GM19455 (cell line): ENCODE data around the gene AKAP9.
"Not testable (repeated sequence)": the region's sequence is repeated elsewhere in the genome, so short reads cannot be mapped to it uniquely, and the experiment has no call there.

ENCODE experiments used
- ATAC-seq: cut with Tn5 transposase; IDR thresholded peaks from one replicate; pipeline ENCODE4 v1.9.1; 2021; ENCODE audit not compliant: unreplicated experiment

Gene AKAP9

DNA sequence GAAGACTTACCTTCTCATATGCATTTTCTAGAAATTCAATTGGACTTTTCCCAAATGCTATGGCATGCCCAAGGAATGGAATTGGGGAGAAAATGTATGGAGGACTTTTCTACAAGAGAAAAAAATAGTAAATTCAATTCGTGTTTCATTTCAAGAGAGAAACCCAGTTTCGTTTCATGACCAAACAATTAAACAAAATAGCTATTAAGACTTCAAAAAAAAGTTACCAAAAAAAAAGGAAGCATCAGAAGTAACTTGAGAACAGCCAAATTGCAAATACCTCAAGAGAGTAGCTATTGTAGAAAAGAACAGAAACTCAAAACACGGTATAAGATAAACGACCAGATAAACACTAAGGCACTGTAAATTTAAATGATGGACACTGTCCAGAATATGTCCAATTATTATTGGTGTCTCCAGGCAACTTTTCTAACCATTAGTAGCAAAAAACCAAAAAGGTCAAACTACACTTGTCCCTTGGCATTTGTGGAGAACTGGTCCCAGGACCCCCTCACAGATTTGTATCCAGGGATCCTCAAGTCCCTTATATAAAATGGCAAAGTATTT is 191.2 kb downstream of the AKAP9 start:
- ATAC-seq, result no peak

DNA sequence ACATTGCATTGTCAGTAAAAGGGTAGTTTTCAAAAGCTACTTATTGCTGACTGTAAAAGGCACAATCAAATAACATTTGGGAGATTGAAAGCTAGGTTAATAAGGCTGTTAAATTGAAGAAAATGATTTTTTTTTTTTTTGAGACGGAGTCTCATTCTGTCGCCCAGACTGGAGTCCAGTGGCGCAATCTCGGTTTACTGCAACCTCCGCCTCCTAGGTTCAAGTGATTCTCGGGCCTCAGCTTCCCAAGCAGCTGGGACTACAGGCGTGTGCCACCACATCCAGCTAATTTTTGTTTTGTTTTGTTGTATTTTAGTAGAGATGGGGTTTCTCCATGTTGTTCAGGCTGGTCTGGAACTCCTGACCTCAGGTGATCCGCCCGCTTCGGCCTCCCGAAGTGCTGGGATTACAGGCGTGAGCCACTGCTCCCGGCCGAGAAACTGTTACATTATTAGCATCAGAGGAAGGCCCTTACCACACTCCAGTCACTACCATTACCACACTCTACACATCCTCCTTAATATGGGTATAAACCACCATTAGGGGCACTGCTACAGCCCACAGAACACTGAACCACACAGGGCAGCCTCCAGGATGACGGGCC is 192.6 kb downstream of the AKAP9 start:
- ATAC-seq, result peak; percentile 21

DNA sequence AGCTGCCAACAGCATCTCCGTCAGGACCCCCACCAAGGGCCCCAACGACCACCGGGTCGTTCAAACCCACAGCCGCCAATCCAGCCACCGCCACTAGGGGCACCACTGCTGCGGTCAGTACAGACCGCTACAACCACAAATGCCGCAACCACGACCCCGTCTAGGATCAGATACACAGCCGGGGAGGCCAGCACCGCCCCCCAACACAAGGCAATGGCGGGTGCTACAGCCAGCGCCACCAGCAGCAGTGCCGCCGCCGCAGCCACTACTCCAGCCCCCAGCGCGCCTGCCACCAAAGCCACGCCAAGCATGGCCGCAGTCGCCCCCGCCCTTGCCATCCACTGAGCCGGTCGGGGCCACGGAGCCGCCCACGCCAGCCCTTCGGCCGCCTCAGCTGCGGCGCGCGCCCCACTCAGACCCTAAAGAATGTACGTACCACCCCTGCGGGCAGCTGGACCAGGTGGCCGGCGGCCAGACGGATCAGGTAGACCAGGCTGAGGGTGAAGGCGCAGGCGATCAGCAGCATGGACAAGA is 193.1 kb downstream of the AKAP9 start:
- ATAC-seq, result peak; percentile 35

DNA sequence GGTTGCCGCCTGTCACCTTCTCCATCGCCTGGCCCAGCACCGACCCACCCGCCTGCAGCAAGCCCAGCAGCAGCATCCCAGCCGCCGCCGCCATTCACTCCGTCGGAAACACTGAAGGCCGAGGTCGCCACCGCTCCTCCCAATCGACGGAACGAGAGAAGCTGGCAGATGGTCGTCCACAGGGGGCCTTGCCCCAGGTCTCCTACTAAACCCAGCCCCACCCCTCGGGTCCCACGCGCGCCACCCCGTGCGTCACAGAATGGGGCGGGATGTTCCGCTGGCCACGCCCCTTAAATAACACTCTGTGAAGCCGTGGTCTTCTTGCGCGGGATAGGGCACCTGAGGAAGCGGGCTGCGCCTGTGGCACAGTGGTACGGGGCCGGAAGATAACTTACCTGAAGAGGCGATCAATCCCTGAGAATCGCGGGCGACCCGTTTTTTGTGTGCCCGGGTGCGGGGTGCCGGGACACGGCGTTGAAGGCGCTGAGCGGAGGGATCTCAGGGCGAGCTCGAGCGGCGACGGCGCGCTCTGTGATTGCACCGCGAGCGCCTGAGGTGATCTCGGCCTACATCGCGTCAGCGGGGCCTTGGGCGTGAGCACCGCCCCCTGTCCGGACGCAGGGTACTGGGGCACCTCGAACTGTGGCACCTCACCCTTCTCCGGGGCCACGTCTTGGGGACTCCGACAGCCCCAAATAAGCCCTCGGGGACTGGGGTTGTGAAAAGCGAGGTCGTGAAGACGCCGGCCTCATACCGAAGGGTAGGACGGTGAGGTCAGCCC is 193.8 kb downstream of the AKAP9 start, which contains the start of gene CYP51A1:
Gene CYP51A1, minus strand, starts transcription at position 207 of the 781 bp plus-strand sequence. Its CDS starts 113 bp downstream, at position 94.
- ATAC-seq, result peak; percentile 87

DNA sequence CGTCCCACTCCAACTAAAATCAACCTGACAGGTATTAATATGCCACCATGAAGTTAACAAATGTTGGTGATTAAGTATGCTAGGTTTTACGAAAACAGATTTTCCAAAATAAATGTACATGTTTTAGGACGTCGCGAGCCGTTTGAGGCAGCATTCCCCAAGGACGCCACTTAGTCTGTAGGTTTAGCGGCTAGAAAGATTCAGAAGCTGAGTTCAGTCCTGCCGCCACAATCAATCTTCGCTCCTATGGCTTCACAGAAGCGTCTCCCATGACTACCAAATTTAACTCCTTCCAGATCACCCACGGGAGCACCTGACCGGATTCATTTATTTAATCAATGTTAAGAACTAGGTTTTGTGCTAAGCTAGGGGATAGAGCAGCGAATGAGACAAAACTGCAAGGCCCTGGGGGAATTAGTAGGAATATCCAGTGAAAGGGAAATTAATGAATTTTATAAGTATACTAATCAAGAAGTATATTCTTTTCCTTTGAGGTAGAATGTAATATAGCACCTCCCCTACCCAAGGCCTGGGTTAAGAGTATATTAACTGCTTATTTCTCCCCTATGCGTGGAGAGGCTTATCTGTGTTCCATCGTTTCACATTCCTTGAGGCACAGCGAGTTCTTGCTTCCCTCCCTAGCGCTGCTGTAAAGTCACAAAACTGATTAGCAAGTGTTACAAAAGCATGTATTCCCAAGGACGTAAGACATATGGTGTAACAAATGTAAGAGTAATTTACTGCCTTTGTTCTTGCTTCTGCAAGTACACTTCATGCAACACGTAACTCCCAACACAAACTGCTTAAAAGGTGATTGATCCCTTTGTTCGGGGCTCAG is 194.6 kb downstream of the AKAP9 start:
- ATAC-seq, result no peak

DNA sequence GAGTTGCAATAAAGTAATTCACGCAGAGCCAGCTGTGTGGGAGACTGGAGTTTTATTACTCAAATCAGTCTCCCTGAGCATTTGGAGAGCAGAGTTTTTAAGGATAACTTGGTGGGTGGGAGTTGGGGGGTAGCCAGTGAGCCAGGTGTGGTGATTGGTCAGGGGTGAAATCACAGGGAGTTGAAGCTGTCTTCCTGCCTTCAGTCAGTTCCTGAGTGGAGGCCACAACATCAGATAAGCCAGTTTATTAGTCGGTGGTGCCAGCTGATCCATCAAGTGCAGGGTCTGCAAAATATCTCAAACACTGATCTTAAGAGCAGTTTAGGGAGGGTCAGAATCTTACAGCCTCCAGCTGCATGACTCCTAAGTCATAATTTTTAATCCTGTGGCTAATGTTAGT is 196.9 kb downstream of the AKAP9 start:
- ATAC-seq, result no peak

DNA sequence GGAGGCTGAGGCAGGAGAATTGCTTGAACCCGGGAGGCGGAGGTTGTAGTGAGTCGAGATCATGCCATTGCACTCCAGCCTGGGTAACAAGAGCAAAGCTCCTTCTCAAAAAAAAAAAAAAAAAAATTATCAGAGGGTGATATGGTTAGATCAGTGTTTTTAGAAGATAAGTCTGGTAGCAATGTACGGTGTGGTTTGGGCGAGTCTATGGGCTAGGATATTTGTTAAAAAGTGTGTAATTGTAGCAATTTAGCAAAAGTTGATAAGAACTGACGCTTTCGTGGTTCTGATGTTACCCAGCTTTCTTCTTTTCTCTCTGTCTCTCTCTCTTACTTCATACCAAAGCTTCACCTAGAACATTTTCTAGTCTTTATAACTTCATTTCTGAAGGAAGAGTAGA is 200.5 kb downstream of the AKAP9 start:
- ATAC-seq, result no peak

DNA sequence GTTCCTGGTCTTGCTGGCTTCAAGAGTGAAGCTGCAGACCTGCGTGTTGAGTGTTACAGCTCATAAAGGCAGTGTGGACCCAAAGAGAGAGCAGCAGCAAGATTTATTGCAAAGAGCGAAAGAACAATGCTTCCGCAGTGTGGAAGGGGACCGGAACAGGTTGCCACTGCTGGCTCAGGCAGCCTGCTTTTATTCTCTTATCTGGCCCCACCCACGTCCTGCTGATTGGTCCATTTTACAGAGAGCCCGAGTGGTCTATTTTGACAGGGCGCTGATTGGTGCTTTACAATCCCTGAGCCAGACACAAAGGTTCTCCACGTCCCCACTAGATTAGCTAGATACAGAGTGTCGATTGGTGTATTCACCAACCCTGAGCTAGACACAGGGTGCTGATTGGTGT is 202.1 kb downstream of the AKAP9 start:
- ATAC-seq, result not testable (repeated sequence)

DNA sequence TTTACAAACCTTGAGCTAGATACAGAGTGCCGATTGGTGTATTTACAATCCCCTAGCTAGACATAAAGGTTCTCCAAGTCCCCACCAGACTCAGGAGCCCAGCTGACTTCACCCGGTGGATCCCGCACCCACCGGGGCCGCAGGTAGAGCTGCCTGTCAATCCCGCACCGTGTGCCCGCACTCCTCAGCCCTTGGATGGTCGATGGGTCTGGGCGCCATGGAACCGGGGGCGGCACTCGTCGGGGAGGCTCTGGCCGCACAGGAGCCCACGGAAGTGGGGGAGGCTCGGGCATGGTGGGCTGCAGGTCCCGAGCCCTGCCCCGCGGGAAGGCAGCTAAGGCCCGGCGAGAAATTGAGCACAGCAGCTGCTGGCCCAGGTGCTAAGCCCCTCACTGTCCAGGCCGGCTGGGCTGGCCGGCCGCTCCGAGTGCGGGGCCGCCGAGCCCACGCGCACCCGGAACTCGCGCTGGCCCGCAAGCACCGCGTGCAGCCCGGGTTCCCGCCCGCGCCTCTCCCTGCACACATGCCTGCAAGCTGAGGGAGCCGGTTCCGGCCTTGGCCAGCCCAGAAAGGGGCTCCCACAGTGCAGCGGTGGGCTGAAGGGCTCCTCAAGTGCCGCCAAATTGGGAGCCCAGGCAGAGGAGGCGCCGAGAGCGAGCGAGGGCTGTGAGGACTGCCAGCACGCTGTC is 202.7 kb downstream of the AKAP9 start:
- not testable (repeated sequence) for ATAC-seq

DNA sequence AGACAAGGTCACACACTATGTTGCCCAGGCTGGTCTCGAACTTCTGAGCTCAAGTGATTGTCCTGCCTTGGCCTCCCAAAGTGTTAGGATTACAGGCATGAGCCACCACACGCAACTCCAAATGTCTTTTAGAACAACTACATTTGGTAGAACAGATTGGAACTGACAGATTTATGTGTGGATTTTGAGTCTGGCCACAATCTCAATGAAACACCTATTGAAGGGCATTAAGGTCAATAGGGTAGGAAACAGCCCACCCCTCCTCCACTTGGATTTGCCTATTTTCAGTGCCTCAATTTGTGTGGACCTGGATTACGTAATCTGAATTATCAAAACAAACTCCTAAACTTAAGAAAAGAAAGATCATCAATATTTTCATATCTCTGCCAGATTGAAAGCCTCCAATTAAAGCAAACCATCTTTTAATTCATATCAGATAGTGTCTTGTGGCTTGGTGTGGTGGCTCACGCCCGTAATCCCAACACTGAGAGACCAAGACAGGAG is 209.1 kb downstream of the AKAP9 start:
- no peak for ATAC-seq

DNA sequence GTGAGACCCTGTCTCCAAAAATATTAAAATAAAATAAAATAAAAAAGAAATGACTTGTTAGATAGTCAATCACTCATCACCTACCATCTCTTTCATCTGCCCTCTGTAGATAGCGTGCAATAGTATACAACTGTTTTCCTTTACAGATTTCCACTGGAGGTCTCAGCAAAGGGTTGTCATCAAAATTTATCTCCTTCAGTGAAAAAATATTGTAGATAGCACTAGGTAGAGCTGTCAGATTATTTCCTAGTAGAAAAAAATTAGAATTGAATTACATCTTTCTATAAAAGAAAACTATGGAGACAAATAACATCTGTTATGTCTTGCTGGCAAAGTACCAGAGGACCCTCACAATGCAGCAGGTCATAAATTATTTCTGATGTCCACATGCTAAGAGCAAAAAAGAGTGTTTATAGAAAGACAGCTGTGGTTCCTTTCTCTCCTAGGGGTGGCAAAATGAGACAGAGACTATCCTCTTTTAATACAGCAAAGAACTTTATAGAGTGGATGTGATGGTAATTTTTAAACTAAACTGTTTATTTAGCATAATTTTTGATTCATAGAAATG is 209.9 kb downstream of the AKAP9 start:
- no peak for ATAC-seq

DNA sequence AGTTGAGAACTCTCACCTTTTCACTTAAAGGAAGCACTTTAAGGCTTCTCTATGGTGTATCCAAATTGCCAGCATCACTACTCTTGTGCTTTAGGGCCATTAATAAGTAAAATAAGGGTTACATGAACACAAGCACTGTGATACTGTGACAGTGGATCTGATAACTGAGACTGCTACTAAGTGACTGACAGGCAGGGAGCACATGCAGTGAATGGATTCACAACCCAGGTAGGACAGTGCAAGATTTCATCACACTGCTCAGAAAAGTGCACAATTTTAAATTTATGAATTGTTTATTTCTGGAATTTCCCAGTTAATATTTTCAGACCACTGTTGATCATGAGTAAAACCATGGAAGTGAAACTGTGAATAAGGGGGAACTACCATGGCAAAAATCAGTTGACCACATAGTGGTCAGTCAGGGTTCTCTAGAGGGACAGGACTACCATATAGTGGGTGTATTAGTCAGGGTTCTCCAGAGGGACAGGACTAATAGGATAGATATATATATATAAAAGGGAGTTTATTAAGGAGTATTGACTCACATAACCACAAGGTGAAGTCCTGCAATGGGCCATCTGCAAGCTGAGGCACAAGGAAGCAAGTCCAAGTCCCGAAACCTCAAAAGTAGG is 214.6 kb downstream of the AKAP9 start:
- ATAC-seq, result no peak

DNA sequence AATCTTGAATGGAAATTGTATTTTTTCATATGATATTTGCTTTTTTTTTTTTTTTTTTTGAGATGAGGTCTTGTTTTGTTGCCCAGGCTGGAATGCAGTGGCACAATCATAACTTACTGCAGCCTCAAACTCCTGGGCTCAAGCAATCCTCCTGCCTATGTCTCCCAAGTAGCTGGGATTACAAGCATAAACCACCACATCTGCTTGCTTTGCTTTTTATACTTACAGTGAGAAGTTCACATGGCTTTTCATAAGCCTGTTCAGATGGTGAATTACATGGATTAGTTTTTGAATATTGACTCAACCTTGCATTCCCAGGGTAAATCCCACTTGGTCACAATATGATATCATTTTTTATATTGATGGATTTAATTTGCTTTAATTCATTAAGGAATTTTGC is 216.3 kb downstream of the AKAP9 start:
- no peak for ATAC-seq

DNA sequence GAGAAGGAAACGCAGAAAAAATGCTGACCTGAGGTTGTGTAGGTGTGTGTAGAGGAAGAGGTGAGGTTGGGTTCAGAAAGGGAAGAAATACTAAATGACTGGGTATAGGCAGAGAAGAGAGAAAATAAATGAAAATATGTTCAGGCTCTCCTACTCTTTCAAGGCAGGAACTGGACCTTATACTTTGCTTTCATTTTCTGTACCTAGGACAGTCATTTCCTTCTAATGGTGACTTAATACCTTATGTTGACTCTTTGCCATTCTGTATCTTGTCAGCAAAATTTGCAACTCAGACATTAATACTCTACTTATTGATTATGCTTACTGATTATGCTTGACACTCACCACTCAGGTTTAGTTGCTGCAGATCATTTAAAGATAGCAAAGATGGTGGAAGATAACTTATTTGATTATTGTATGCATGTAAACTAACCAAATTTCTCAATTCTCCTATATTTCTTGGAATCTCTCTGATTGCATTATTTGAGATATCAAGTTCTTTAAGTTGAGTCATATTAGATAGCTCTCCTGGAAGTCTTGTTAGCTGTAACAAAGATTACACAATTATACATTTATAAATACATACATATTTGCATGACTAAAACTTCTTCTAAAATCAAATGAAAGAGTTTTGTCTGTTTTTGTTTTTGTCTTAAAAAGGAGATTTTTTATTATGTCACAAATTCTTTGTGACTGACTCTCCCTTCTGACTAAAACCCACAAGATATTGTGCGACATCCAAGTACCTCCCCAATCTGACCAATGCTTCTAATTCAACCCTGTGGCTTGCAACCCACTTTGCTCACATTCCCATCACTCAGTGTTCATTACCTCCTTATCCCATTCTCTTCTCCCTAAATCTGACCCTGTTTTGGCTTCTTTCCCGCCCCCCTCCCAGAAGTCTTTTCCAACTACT is 218.3 kb downstream of the AKAP9 start:
- peak; percentile 64 for ATAC-seq
